Uterus (tissue), 4 donors: ENCODE measurements around the gene LIX1. TPM values are rescaled to one million over a fixed set of nuclear protein-coding genes. Genes with fewer than 3 reads are reported as not detected.
"Not testable (repeated sequence)": the region's sequence is repeated elsewhere in the genome, so short reads cannot be mapped to it uniquely, and the experiment has no call there.

Source experiments
- DNase-seq, 2 donors: peaks; one replicate each; pipeline ENCODE4 v3.0.0-alpha.2; 2019 to 2020
- H3K27ac ChIP-seq, 2 donors: fragments of 200-600 bp; sonication (generic); 1 replicate in 1 of 2; 2 replicates in 1 of 2; pipeline ENCODE4 v1.5.1; 2016 to 2018
- H3K27me3 ChIP-seq, 2 donors: fragments of 200-600 bp; sonication (generic); one replicate each; pipeline ENCODE4 v1.5.1; 2018 to 2019; ENCODE audit warnings: control low read depth in 1 of 2
- H3K36me3 ChIP-seq, 2 donors: fragments of 200-600 bp; sonication (generic); one replicate each; pipeline ENCODE4 v1.5.1; 2019; ENCODE audit warnings: control low read depth in 1 of 2
- H3K4me1 ChIP-seq, 2 donors: fragments of 200-600 bp; sonication (generic); one replicate each; pipeline ENCODE4 v1.5.1; 2018 to 2019; ENCODE audit warnings: control low read depth in 1 of 2
- H3K4me3 ChIP-seq, 2 donors: fragments of 200-600 bp; sonication (generic); 1 replicate in 1 of 2; 2 replicates in 1 of 2; pipeline ENCODE4 v1.5.1; 2018 to 2019; ENCODE audit warnings: mild to moderate bottlenecking in 1 of 2
- H3K9me3 ChIP-seq, 2 donors: fragments of 200-600 bp; sonication (generic); one replicate each; pipeline ENCODE4 v1.5.1; 2019; ENCODE audit warnings: control low read depth in 1 of 2
- POLR2A ChIP-seq, 2 donors: fragments of 450-650 bp; IDR thresholded peaks; one replicate each; pipeline ENCODE4 v1.6.1; 2016; ENCODE audit warnings: antibody characterized with exemption in 2 of 2, mild to moderate bottlenecking in 1 of 2, moderate library complexity in 1 of 2
- intact Hi-C: fragments of 100-400 bp; cut with DNase I; formaldehyde crosslinking; loops from one replicate; pipeline ENCODE4 v1.15.1; 2023; ENCODE audit warnings: low total_unique reads
- total RNA-seq, 4 donors: library from RNA; depleted of rRNA in 3 of 4; stranded (reverse); fragments of >200 nt in 3 of 4; gene quantifications; one replicate each; pipeline versions ENCODE4 v1.1.0 to v1.2.4, GENCODE V29; 2014 to 2023
- TF ChIP-seq, protein P1 (sequence below), 4 experiments: fragments of 200-600 bp in 2 of 4; fragments of 450-650 bp in 2 of 4; sonication (generic) in 2 of 4; IDR thresholded peaks; one replicate each; pipeline ENCODE4 v1.5.1; 2016 to 2019; ENCODE audit warnings: antibody characterized with exemption in 4 of 4, mild to moderate bottlenecking in 2 of 4, moderate library complexity in 1 of 4
- donor health status: DM: yes; HTN: yes; CAD: no.

Gene LIX1
- 1 to 10 TPM in 1 of 4 donors, not detected in 3; 3.9 TPM for total RNA-seq

DNA sequence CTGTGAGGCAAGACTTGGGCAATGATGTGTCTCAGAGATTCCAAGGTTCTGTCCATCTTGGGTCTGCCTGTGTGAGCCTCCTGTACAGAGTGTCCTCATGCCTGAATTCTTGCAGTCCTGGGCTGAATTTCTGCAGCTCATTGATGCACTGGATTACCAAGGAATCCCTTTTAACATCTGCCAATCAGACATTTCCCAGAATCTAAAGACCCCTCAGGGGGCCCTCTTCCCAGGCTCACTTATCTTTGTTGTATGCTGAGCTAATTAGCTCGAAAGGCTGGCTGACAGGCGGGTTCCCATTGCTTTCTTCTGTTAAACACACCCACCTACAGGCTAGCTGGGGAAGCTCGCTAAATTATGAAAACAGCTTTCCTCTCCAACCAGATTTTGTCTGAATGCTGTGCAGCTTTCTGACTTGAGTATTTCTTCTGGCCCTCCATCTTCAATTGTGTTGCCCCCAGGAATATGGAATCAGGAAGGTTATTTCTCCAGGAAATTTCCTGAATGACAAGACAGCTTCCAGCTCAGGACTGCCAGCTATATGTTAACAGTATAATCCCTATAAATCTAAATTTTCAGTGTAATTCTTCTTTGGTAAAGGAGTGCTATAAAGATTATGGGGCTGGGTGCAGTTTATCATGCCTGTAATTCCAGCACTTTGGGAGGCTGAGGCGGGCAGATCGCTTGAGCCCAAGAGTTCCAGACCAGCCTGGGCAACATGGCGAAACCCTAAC, at the start of gene LIX1:
LIX1 (minus strand) TSS at position 91 of the 734 bp plus-strand sequence; CDS start at position 56, 35 bp downstream.
- no peak within 1 kb of the TSS for H3K4me3 ChIP-seq
- DNase-seq: no peak
- no peaks in the 10 kb centered on the region for H3K36me3 ChIP-seq
- no peaks in the 10 kb centered on the region for H3K27me3 ChIP-seq
- no peaks in the 10 kb centered on the region for H3K9me3 ChIP-seq
- H3K27ac ChIP-seq: no peak within 1 kb of the TSS
- no peak for TF ChIP-seq POLR2A (IDR thresholded peaks at IDR 0.05)
- TF ChIP-seq, protein P1, sequence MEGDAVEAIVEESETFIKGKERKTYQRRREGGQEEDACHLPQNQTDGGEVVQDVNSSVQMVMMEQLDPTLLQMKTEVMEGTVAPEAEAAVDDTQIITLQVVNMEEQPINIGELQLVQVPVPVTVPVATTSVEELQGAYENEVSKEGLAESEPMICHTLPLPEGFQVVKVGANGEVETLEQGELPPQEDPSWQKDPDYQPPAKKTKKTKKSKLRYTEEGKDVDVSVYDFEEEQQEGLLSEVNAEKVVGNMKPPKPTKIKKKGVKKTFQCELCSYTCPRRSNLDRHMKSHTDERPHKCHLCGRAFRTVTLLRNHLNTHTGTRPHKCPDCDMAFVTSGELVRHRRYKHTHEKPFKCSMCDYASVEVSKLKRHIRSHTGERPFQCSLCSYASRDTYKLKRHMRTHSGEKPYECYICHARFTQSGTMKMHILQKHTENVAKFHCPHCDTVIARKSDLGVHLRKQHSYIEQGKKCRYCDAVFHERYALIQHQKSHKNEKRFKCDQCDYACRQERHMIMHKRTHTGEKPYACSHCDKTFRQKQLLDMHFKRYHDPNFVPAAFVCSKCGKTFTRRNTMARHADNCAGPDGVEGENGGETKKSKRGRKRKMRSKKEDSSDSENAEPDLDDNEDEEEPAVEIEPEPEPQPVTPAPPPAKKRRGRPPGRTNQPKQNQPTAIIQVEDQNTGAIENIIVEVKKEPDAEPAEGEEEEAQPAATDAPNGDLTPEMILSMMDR (IDR thresholded peaks at IDR 0.05): peak; percentile 32 to 38 (median 34)
- no peaks in the 10 kb centered on the region for H3K4me1 ChIP-seq
- intact Hi-C loops: no loop called here

DNA sequence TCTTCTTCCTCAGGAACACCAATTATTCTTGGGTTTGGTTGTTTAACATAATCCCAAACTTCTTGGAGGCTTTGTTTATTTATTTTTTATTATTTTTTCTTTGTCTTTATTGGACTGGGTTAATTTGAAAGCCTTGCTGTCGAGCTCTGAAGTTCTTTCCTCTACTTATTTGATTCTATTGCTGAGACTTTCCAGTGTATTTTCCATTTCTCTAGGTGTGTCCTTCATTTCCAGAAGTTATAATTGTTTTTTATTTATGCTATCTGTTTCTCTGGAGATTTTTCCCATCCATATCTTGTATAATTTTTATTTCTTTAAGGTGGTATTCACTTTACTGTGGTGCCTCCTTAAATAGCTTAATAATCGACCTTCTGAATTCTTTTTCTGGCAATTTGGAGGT, 49.5 kb upstream of the LIX1 start:
- no peak for TF ChIP-seq POLR2A (IDR thresholded peaks at IDR 0.05)
- TF ChIP-seq, protein P1 (IDR thresholded peaks at IDR 0.05): no peak
- no peaks in the 10 kb centered on the region for H3K4me1 ChIP-seq
- no peaks in the 10 kb centered on the region for H3K36me3 ChIP-seq
- H3K27ac ChIP-seq: no peak overlapping the region
- no peaks in the 10 kb centered on the region for H3K9me3 ChIP-seq
- intact Hi-C loops: no loop called here
- DNase-seq: no peak
- no peak overlapping the region for H3K4me3 ChIP-seq
- no peaks in the 10 kb centered on the region for H3K27me3 ChIP-seq

DNA sequence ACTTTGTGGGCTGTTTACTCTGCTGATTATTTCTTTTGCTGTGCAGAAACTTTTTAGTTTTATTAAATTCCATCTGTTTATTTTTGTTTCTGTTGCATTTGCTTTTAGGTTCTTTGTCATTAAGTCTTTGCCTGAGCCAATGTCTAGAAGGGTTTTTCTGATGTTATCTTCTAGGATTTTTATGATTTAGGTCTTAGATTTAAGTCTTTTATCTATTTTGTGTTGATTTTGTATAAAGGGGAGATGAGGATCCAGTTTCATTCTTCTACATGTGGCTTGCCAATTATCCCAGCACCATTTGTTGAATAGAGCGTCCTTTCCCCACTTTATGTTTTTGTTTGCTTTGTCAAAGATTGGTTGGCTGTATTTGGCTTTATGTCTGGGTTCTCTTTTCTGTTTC, 47.1 kb upstream of the LIX1 start:
- H3K4me3 ChIP-seq, H3K4me1 ChIP-seq, intact Hi-C loops, DNase-seq, H3K27me3 ChIP-seq, H3K36me3 ChIP-seq, H3K27ac ChIP-seq, H3K9me3 ChIP-seq: not testable (repeated sequence)

DNA sequence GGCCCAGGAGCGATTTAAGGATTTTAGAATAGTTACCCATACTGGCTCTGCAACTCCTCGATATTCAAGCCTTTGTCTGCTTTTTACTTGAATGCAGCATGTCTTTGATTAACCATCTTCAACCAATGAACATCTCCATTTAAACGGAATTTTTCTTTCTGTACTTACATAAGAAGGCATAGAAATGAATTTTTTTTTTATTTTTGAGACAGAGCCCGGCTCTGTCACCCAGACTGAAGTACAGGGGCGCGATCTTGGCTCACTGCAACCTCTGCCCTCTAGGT, 41.5 kb upstream of the LIX1 start:
- intact Hi-C loops: no loop called here
- DNase-seq: no peak
- TF ChIP-seq POLR2A (IDR thresholded peaks at IDR 0.05): no peak

DNA sequence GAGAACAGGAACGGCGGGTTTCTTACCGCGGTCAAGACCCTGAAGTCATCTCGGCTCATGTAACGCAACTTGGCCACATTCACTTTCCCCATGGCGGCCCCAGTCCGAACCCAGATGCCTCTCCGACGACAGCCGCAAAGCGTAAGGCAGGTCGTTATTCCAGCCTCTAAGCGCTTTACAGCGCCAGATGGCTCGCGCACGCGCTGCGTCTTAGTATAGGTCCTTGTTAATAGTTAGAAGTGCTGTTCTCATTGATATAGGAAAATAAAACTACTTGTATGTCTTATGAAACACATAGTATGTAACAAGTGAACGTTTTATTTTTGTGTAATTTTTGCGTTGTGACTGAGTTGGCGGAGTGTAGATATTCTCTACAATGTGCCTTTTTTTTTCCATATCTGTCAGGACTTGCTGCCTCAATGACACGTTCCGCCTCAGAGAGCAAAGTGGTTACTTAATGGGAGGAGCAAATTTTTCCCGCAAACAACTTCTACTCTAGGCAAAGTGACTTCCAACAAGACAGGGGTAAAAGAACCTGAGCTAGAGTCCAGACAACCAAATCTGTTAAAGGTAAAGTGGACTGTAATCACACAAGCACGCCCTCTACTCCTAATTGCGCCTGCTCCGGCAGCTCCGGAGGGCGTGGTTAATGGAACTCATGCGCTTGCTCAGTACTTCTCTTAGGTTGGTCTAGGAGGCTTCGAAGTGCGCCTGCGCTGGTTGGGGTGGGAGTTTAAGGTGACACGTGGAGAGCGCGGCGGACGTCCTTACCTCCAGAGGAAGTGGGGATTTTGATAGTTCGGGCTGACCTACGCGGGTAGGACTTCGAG, 40.9 kb upstream of the LIX1 start, which contains the start of gene RIOK2:
RIOK2 (minus strand) TSS at position 148 of the 830 bp plus-strand sequence; CDS start at position 92, 56 bp downstream.
- H3K4me3 ChIP-seq: peak within 1 kb of the TSS; percentile 76 to 86
- no peaks in the 10 kb centered on the region for H3K27me3 ChIP-seq
- no peaks in the 10 kb centered on the region for H3K36me3 ChIP-seq
- peak; percentile 90 to 91 for DNase-seq
- intact Hi-C loops: no loop called here
- TF ChIP-seq, protein P1 (IDR thresholded peaks at IDR 0.05): no peak
- no peak for TF ChIP-seq POLR2A (IDR thresholded peaks at IDR 0.05)
- no peaks in the 10 kb centered on the region for H3K4me1 ChIP-seq
- no peaks in the 10 kb centered on the region for H3K9me3 ChIP-seq
- peak within 1 kb of the TSS; percentile 85 to 94 for H3K27ac ChIP-seq

More for the DNA sequence above, 41.5 kb upstream of the LIX1 start:
- H3K4me1 ChIP-seq: no peaks in the 10 kb centered on the region
- H3K27me3 ChIP-seq: no peaks in the 10 kb centered on the region
- peak overlapping the region; percentile 76 to 86 for H3K4me3 ChIP-seq
- H3K27ac ChIP-seq: peak overlapping the region; percentile 85 to 94
- H3K36me3 ChIP-seq: no peaks in the 10 kb centered on the region
- no peaks in the 10 kb centered on the region for H3K9me3 ChIP-seq

DNA sequence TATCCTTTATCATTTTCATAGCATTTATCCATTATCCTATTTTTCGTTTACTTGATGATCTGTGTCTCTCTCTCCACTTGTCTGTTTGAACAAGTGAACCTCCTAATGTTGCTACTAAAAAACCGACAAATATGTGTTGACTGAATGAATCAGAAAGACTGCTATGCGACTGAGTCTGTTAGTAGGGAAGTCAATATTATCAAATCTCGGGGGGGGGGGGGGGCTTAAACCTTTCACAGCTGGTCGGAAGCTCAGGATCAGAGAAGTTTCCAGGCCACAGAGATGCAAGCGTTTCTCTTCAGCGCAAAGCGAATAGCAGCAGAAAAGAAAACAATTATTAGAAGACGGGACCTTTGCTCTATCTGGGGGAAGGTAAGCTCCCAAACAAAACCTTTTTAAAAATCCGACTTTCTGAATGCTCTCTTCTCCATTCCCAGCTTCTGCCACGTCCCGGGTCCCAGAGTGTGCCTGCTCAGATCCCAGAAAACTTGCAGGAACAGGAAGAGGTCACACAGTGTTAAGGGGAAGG, 40.2 kb upstream of the LIX1 start:
- no peaks in the 10 kb centered on the region for H3K4me1 ChIP-seq
- H3K27ac ChIP-seq: peak overlapping the region; percentile 85 to 94
- DNase-seq: no peak
- H3K27me3 ChIP-seq: no peaks in the 10 kb centered on the region
- H3K36me3 ChIP-seq: no peaks in the 10 kb centered on the region
- H3K9me3 ChIP-seq: no peaks in the 10 kb centered on the region
- H3K4me3 ChIP-seq: peak overlapping the region; percentile 76 to 86
- TF ChIP-seq, protein P1 (IDR thresholded peaks at IDR 0.05): no peak
- no peak for TF ChIP-seq POLR2A (IDR thresholded peaks at IDR 0.05)
- intact Hi-C loops: no loop called here
